Erythroblast (primary cell): Measurements from ENCODE around the gene RAB3A.

Experiments used
- GATA1 ChIP-seq: IDR thresholded peaks from 2 replicates; pipeline ENCODE4 v1.6.1; 2011; ENCODE audit warnings: low read depth, mild to moderate bottlenecking, control low read depth, low read length, moderate library complexity
- POLR2A ChIP-seq: IDR thresholded peaks from 2 replicates; pipeline ENCODE4 v1.6.1; 2011; ENCODE audit warnings: mild to moderate bottlenecking, low read length

GRCh38 chr19:18203863-18204393 is at the start of gene RAB3A:
- TF ChIP-seq POLR2A (no peak), GATA1 (no peak)
